Calu3 (cell line): Measurements from ENCODE around the gene ANO2. TPM values are rescaled to one million over a fixed set of nuclear protein-coding genes. Genes with fewer than 3 reads are reported as not detected.

Experiments used
- BruUV-seq: library from RNA; stranded (reverse); fragments of 400-500 nt; replicated peaks from 2 replicates; lab custom pipeline; 2021; lab: Mats Ljungman, UMichigan
- CTCF ChIA-PET: fragments of 300-600 bp; sonication (Branson Sonifier 250); formaldehyde crosslinking; loops from one replicate; lab custom pipeline; 2022; ENCODE audit warnings: antibody characterized with exemption; lab: Charles Lee
- DNase-seq: peaks from one replicate; pipeline ENCODE4 v3.0.0; 2022
- H3K27ac Mint-ChIP-seq: one replicate; pipeline ENCODE4 v1.8.0; 2022; ENCODE audit warnings: mixed read lengths; ENCODE audit not compliant: unreplicated experiment
- H3K27me3 Mint-ChIP-seq: one replicate; pipeline ENCODE4 v1.8.0; 2022; ENCODE audit warnings: mixed read lengths; ENCODE audit not compliant: unreplicated experiment
- H3K36me3 Mint-ChIP-seq: one replicate; pipeline ENCODE4 v1.8.0; 2022; ENCODE audit warnings: mild to moderate bottlenecking, moderate library complexity, mixed read lengths; ENCODE audit not compliant: insufficient read depth, unreplicated experiment
- H3K4me1 Mint-ChIP-seq: one replicate; pipeline ENCODE4 v1.8.0; 2022; ENCODE audit warnings: mild to moderate bottlenecking, low read depth, mixed read lengths; ENCODE audit not compliant: unreplicated experiment
- H3K4me3 Mint-ChIP-seq: one replicate; pipeline ENCODE4 v1.8.0; 2022; ENCODE audit warnings: mild to moderate bottlenecking, low read depth, moderate library complexity, mixed read lengths; ENCODE audit not compliant: unreplicated experiment
- H3K9me3 Mint-ChIP-seq: one replicate; pipeline ENCODE4 v1.8.0; 2022; ENCODE audit warnings: low read depth, mixed read lengths; ENCODE audit not compliant: unreplicated experiment
- intact Hi-C: fragments of 100-400 bp; cut with micrococcal nuclease; formaldehyde crosslinking; loops from one replicate; pipeline ENCODE4 v1.10.0; 2022; ENCODE audit not compliant: unreplicated experiment
- total RNA-seq: library from RNA; stranded (reverse); gene quantifications from 2 replicates; pipeline ENCODE4 v1.2.3, GENCODE V29; 2022
- TF ChIP-seq, protein P1 (sequence below): fragments of 200-600 bp; IDR thresholded peaks from one replicate; pipeline ENCODE4 v1.8.0; 2022; ENCODE audit warnings: antibody characterized with exemption; ENCODE audit not compliant: unreplicated experiment

ANO2 gene
- total RNA-seq, 1 experiment from 2014 or later: not detected

DNA sequence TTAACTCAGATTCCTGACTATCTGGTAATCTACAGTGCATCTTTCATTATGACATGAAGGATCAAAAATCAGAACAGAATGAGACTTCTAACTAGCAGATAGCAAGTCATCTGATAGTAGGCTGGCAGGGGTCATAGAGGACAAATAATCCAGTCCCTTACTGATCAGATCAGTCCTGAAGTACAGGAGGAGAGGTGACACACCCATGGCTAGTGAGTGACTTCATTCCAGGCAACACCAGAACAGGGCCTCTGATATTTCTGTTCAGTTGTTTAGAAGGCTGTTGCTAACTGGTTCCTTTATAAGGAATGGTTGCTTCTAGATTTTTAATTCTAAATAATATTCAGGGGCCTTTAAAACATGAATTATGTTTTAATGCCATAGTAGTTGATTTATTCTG, 291.0 kb downstream of the ANO2 start:
- CTCF ChIA-PET: no interaction called here
- Mint-ChIP-seq H3K4me3 (no peak overlapping the region), H3K4me1 (no peaks in the 10 kb centered on the region), H3K9me3 (no peaks in the 10 kb centered on the region), H3K27ac (no peak overlapping the region), H3K36me3 (no peaks in the 10 kb centered on the region), H3K27me3 (peaks cover 10% of the 10 kb centered on the region)
- TF ChIP-seq, protein P1, sequence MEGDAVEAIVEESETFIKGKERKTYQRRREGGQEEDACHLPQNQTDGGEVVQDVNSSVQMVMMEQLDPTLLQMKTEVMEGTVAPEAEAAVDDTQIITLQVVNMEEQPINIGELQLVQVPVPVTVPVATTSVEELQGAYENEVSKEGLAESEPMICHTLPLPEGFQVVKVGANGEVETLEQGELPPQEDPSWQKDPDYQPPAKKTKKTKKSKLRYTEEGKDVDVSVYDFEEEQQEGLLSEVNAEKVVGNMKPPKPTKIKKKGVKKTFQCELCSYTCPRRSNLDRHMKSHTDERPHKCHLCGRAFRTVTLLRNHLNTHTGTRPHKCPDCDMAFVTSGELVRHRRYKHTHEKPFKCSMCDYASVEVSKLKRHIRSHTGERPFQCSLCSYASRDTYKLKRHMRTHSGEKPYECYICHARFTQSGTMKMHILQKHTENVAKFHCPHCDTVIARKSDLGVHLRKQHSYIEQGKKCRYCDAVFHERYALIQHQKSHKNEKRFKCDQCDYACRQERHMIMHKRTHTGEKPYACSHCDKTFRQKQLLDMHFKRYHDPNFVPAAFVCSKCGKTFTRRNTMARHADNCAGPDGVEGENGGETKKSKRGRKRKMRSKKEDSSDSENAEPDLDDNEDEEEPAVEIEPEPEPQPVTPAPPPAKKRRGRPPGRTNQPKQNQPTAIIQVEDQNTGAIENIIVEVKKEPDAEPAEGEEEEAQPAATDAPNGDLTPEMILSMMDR: no peak
- no peak for DNase-seq
- intact Hi-C loops: no loop called here
- BruUV-seq: no TSS peak

DNA sequence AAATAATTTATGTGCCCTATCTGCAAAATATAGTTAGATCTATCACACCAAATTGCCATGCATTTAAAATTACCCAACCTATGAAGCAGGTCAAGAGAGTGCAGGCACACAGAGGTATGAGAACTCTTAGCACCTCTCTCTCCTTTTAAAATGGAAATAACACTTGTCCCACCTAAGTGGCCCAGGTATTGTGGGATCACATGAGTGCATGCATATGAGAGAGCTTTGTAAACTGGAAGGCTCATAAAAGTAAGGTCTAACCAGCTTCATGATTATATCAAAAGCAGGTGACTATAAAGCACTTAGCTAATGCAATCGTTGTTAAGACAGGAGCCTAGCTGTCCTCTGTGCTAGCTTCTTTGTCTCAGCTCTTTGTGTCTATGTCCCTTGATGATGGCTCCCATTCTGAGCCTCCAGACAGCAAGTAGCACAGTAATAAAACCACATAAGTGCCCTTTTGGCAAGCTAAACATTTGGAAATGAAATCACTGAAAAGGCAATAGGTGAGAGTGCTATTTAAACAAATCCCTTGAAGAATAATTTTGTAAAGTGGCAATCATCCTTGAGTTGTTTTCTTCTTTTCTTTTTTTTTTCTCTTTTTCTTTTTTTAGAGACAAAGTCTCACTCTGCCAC, 294.1 kb downstream of the ANO2 start:
- BruUV-seq: no TSS peak
- CTCF ChIA-PET: no interaction called here

DNA sequence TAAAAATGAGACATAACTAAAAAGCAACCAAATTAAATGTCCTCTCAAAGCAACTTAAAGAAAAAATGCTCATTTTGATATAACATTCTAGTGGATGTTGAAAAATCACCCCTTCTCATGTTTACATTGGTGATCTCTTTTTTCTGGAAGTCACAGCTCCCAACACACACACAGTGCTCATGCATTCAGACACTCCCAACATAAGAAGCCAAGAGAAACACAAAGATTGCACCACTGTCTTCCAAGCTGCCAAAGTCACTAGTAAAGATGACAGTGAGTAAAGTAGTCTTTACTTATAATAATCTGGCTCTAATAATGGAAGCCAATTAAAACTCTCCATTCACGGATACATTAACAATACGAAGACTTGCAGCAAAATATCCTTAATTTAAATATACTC, 294.8 kb downstream of the ANO2 start:
- Mint-ChIP-seq H3K36me3 (no peaks in the 10 kb centered on the region), H3K4me3 (no peak overlapping the region), H3K4me1 (no peaks in the 10 kb centered on the region), H3K9me3 (no peaks in the 10 kb centered on the region), H3K27me3 (peaks cover 20% of the 10 kb centered on the region), H3K27ac (no peak overlapping the region)
- intact Hi-C loops: no loop called here
- CTCF ChIA-PET: no interaction called here
- no TSS peak for BruUV-seq
- DNase-seq: no peak
- TF ChIP-seq, protein P1: no peak

More for the DNA sequence above, 294.1 kb downstream of the ANO2 start:
- Mint-ChIP-seq H3K4me1 (no peaks in the 10 kb centered on the region), H3K27ac (no peak overlapping the region), H3K36me3 (no peaks in the 10 kb centered on the region), H3K9me3 (no peaks in the 10 kb centered on the region), H3K27me3 (peaks cover 20% of the 10 kb centered on the region), H3K4me3 (no peak overlapping the region)
- DNase-seq: no peak
- intact Hi-C loops: no loop called here
- TF ChIP-seq, protein P1: no peak

DNA sequence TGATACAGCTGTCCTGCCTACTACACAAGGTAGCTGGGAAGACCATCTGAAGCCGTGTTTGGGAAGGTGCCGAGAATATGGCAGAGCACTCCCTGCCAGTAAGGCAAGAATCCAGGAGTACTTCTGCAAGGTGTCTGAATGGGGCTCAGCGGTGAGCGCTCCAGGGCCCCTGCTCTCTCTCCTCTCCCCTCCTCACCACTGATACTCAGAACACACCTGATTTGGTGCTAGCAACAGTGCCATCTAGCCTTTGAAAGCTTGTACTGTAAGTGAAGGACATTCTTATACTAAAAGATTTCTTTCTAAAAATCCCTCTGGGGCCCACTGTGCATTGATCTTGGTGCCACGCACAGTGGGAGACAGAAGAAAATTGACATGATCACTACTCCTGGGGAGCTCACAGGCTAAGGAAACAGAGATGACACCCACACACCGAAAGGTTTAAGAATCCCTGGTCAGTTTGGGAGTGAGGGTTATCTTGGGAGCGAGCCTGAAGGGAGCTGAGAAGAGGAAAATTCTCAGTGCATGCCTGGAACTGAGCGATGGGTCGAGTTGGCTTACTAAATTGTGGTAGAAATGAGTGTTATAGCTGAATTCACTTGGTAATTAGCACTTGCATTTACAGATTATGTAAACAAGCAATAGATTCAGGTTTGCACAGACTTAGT, 296.2 kb downstream of the ANO2 start:
- Mint-ChIP-seq H3K36me3 (no peaks in the 10 kb centered on the region), H3K27ac (no peak overlapping the region), H3K27me3 (peaks cover 20% of the 10 kb centered on the region), H3K9me3 (no peaks in the 10 kb centered on the region), H3K4me1 (no peaks in the 10 kb centered on the region), H3K4me3 (no peak overlapping the region)
- TF ChIP-seq, protein P1: no peak
- intact Hi-C loops: loop anchor here (10.0 kb wide), 1 partner anchor 474 kb away; no protein-coding TSS in a partner anchor
- no TSS peak for BruUV-seq
- peak; percentile 1 for DNase-seq
- CTCF ChIA-PET: interaction anchor here (0.5 to 0.6 kb wide), 2 partner anchors 100 to 301 kb away, joined by 3 to 7 read pairs; no protein-coding TSS in a partner anchor
